ENCODE results near the gene CC2D1A. TPM values are rescaled to one million over a fixed set of nuclear protein-coding genes. Genes with fewer than 3 reads are reported as not detected.
"Not testable (repeated sequence)": the region's sequence is repeated elsewhere in the genome, so short reads cannot be mapped to it uniquely, and the experiment has no call there.

Gene CC2D1A
- total RNA-seq, 1 donor from 2014 or later = 38.5 TPM

DNA sequence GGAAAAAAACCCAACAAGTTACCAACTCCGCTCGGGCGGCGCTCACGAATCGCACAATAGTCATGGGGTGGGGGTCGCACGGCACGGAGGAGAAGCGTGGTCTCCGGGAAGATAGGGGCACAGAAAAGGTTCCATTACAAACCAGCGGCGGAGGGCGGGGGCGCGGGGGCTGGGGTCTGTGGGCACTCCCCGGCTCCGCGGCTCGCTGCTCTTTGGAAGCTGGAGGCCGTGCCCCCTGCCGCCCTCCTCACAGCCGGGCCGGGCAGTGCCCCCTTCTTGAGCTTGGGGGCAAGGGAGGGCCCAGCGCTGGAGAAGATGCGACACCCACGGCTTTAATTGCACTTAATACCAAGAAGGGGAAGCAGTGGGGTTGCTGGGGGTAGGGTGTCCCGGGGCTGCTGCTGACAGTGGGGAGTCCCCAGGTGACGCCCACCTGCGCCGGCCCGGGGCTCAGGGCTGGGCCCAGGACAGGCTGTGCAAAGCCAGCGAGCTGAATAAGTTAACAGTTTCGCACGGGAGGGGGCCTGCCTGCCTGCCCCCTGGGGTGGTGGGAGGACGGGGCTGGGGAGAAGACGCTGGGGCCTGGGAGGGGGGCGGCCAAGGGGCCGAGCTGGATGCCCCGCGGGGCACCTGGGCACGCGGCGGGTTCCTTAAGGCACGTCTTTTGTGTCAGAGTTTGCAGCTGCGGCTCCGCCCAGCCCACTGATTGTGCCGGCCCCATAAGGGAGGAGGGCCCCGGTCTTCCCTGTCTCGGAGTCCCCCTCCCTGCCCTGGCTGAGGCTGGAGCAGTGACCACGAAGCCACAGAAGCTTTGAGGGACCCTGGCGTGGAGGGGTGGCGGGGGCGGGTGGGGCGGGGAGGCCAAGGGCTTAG, 56.1 kb downstream of the CC2D1A start:
- no peak for DNase-seq
- Mint-ChIP-seq H3K27me3 (no peaks in the 10 kb centered on the region), H3K36me3 (ENCODE audit: low read depth) (peaks cover 23% of the 10 kb centered on the region), H3K9me3 (no peaks in the 10 kb centered on the region), H3K4me1 (no peaks in the 10 kb centered on the region), H3K4me3 (no peak overlapping the region), H3K27ac (no peak overlapping the region)
- intact Hi-C loops (cut with micrococcal nuclease) = no loop called here

DNA sequence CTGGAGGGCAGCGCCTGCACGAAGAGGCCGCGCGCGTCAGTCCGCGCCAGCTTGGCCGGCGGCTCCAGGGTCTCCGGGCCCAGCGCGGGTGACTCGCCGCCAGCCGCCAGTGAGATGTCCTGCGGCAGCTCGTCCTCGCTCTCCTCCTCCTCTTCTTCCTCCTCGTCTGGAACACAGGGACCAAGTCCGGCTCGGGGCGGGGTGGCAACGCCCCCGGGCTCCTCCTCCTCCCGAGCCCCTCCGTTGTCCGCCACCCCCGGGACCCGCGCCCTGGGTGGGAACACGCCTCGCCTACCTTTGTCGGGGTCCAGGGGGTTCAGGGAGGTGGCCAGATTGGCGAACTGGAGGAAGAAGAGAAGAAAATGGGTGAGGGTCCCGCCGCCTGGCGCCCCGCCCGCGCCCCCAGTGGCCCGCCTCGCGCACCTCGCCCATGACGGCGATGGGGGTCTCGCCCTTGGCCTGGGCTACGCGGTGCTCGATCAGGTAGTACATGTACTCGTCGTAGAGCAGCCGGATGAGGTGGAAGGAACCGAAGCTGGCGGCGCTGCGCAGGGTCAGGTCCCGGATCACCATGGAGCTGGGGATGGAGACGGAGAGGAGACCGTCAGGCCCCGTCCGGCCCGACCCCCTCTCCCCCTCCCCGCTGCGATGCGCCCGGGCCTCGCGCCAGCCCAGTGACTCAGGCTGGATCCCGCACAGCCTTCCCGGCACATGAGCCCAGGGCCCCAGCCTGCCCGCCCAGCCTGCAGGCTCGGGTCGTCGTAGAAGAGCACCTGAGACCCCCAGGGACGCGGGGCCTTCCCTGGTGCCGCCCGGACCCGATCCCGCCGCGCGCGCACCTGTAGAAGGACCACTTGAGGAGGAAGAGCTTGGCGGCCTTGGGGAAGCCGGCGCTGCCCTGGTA, 57.0 kb downstream of the CC2D1A start:
- Mint-ChIP-seq H3K4me1 (no peaks in the 10 kb centered on the region), H3K4me3 (no peak overlapping the region), H3K9me3 (no peaks in the 10 kb centered on the region), H3K27me3 (no peaks in the 10 kb centered on the region), H3K27ac (no peak overlapping the region), H3K36me3 (ENCODE audit: low read depth) (peaks cover 22% of the 10 kb centered on the region)
- intact Hi-C loops (cut with micrococcal nuclease) = no loop called here
- DNase-seq = no peak

GRCh38 chr19:13963603-13964105, 57.7 kb downstream of the CC2D1A start:
- no peaks in the 10 kb centered on the region for H3K27me3 Mint-ChIP-seq
- no peak overlapping the region for H3K27ac Mint-ChIP-seq
- H3K4me3 Mint-ChIP-seq = no peak overlapping the region
- H3K36me3 Mint-ChIP-seq (ENCODE audit: low read depth) = peaks cover 20% of the 10 kb centered on the region
- H3K9me3 Mint-ChIP-seq = no peaks in the 10 kb centered on the region
- no peaks in the 10 kb centered on the region for H3K4me1 Mint-ChIP-seq
- intact Hi-C loops (cut with micrococcal nuclease) = no loop called here
- no peak for DNase-seq

- Mint-ChIP-seq H3K27ac (no peak overlapping the region), H3K9me3 (no peaks in the 10 kb centered on the region), H3K4me1 (no peaks in the 10 kb centered on the region), H3K27me3 (no peaks in the 10 kb centered on the region), H3K36me3 (ENCODE audit: low read depth) (peaks cover 25% of the 10 kb centered on the region), H3K4me3 (no peak overlapping the region)
- intact Hi-C loops (cut with micrococcal nuclease) = no loop called here
- peak; percentile 52 for DNase-seq
Measured at GRCh38 chr19:13964776-13965175, 58.8 kb downstream of the CC2D1A start.

- Mint-ChIP-seq H3K27ac (no peak overlapping the region), H3K4me3 (no peak overlapping the region), H3K4me1 (no peaks in the 10 kb centered on the region), H3K36me3 (ENCODE audit: low read depth) (peaks cover 24% of the 10 kb centered on the region), H3K27me3 (no peaks in the 10 kb centered on the region), H3K9me3 (no peaks in the 10 kb centered on the region)
- intact Hi-C loops (cut with micrococcal nuclease) = no loop called here
- DNase-seq = no peak
Measured at GRCh38 chr19:13965377-13965896, 59.4 kb downstream of the CC2D1A start.

GRCh38 chr19:13965926-13966683, 60.1 kb downstream of the CC2D1A start:
- no peak for DNase-seq
- Mint-ChIP-seq H3K27me3 (no peaks in the 10 kb centered on the region), H3K27ac (no peak overlapping the region), H3K4me1 (no peaks in the 10 kb centered on the region), H3K4me3 (no peak overlapping the region), H3K9me3 (no peaks in the 10 kb centered on the region), H3K36me3 (ENCODE audit: low read depth) (peaks cover 21% of the 10 kb centered on the region)
- intact Hi-C loops (cut with micrococcal nuclease) = no loop called here

GRCh38 chr19:13966684-13967128, 60.7 kb downstream of the CC2D1A start:
- Mint-ChIP-seq H3K27ac (no peak overlapping the region), H3K4me1 (no peaks in the 10 kb centered on the region), H3K27me3 (no peaks in the 10 kb centered on the region), H3K36me3 (ENCODE audit: low read depth) (peaks cover 16% of the 10 kb centered on the region), H3K4me3 (no peak overlapping the region), H3K9me3 (no peaks in the 10 kb centered on the region)
- no peak for DNase-seq
- intact Hi-C loops (cut with micrococcal nuclease) = no loop called here

DNA sequence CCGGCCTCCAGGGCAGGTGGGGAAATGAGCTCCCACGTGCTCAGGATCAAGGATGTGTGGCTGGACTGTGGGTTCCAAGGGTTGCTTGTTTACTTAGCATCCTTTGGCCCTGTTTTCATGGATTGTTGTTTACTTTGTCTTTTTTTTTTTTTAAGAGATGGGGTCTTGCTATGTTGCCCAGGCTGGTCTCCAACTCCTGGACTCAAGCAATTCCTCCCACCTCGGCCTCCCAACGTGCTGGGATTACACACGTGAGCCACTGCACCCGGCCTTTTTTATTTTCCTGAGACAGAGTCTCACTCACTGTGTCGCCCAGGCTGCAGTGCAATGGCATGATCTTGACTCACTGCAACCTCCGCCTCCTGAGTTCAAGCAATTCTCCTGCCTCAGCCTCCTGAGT, 61.2 kb downstream of the CC2D1A start:
- H3K4me1 Mint-ChIP-seq, H3K27ac Mint-ChIP-seq, H3K4me3 Mint-ChIP-seq: not testable (repeated sequence)

GRCh38 chr19:13968383-13968935, 62.5 kb downstream of the CC2D1A start:
- no peaks in the 10 kb centered on the region for H3K4me1 Mint-ChIP-seq
- H3K9me3 Mint-ChIP-seq = no peaks in the 10 kb centered on the region
- no peak overlapping the region for H3K27ac Mint-ChIP-seq
- no peak overlapping the region for H3K4me3 Mint-ChIP-seq
- intact Hi-C loops (cut with micrococcal nuclease) = no loop called here
- DNase-seq = no peak
- H3K36me3 Mint-ChIP-seq (ENCODE audit: low read depth) = peaks cover 19% of the 10 kb centered on the region
- no peaks in the 10 kb centered on the region for H3K27me3 Mint-ChIP-seq

More for the DNA sequence above, 61.2 kb downstream of the CC2D1A start:
- intact Hi-C loops (cut with micrococcal nuclease); H3K27me3 Mint-ChIP-seq; H3K9me3 Mint-ChIP-seq; DNase-seq: not testable (repeated sequence)
- peaks cover 16% of the 10 kb centered on the region for H3K36me3 Mint-ChIP-seq (ENCODE audit: low read depth)

DNA sequence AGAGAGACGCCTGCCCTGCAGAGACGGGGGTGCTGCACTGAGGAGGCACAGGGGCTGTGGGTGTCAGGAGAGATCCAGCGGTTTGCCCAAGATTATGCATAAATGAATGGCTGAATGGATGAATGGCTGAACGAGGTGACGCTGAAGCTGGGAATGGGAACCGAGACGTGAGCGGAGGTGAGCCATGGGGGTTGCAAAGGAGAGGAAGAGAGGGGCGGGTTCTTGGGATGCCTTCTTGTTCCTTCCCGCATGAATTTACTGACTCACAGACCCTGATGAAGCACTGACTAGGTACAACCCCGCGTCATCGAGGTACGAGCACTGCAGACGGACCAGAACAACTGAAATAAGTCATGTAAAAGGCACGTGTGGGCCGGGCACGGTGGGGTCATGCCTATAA, 63.0 kb downstream of the CC2D1A start:
- no peak overlapping the region for H3K27ac Mint-ChIP-seq
- peaks cover 2% of the 10 kb centered on the region for H3K4me1 Mint-ChIP-seq
- no peaks in the 10 kb centered on the region for H3K27me3 Mint-ChIP-seq

DNA sequence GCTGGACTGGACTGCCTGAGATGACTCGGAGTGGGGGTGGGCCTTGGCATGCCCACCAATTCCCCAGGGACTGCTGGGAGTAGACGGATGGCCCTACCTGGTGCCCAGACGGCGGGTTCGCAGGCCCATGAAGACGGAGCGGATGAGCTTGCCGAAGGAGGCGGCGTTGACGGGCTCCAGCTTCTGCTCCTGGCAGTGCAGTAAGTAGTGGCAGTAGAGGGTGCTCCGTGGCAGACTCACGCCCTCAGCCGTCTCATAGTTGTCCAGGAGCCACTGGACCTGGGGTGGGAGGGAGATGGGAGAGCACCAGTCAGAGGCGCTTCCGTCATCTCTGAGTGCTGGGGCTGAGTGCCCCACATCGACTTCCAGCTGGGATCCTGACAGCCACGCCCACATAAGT, 63.9 kb downstream of the CC2D1A start:
- intact Hi-C loops (cut with micrococcal nuclease) = no loop called here
- no peak overlapping the region for H3K4me3 Mint-ChIP-seq
- peaks cover 5% of the 10 kb centered on the region for H3K4me1 Mint-ChIP-seq
- H3K9me3 Mint-ChIP-seq = no peaks in the 10 kb centered on the region
- peaks cover 23% of the 10 kb centered on the region for H3K36me3 Mint-ChIP-seq (ENCODE audit: low read depth)
- no peak for DNase-seq
- H3K27me3 Mint-ChIP-seq = no peaks in the 10 kb centered on the region
- H3K27ac Mint-ChIP-seq = no peak overlapping the region

More for the DNA sequence above, 63.0 kb downstream of the CC2D1A start:
- peaks cover 22% of the 10 kb centered on the region for H3K36me3 Mint-ChIP-seq (ENCODE audit: low read depth)
- H3K9me3 Mint-ChIP-seq = no peaks in the 10 kb centered on the region
- intact Hi-C loops (cut with micrococcal nuclease) = no loop called here
- DNase-seq = no peak
- H3K4me3 Mint-ChIP-seq = no peak overlapping the region

- H3K9me3 Mint-ChIP-seq; H3K27me3 Mint-ChIP-seq; H3K4me1 Mint-ChIP-seq; DNase-seq; intact Hi-C loops (cut with micrococcal nuclease); H3K4me3 Mint-ChIP-seq; H3K27ac Mint-ChIP-seq: not testable (repeated sequence)
- peaks cover 26% of the 10 kb centered on the region for H3K36me3 Mint-ChIP-seq (ENCODE audit: low read depth)
Measured at GRCh38 chr19:13971868-13972267, 65.9 kb downstream of the CC2D1A start.
